Germinal center (tissue), 1 donor: ENCODE measurements around the gene UNCX.
"Not testable (repeated sequence)": the region's sequence is repeated elsewhere in the genome, so short reads cannot be mapped to it uniquely, and the experiment has no call there.

Experiments
- DNase-seq: peaks from one replicate; pipeline ENCODE4 v3.0.0; 2012; ENCODE audit warnings: mixed read lengths, low spot score

Gene UNCX

DNA sequence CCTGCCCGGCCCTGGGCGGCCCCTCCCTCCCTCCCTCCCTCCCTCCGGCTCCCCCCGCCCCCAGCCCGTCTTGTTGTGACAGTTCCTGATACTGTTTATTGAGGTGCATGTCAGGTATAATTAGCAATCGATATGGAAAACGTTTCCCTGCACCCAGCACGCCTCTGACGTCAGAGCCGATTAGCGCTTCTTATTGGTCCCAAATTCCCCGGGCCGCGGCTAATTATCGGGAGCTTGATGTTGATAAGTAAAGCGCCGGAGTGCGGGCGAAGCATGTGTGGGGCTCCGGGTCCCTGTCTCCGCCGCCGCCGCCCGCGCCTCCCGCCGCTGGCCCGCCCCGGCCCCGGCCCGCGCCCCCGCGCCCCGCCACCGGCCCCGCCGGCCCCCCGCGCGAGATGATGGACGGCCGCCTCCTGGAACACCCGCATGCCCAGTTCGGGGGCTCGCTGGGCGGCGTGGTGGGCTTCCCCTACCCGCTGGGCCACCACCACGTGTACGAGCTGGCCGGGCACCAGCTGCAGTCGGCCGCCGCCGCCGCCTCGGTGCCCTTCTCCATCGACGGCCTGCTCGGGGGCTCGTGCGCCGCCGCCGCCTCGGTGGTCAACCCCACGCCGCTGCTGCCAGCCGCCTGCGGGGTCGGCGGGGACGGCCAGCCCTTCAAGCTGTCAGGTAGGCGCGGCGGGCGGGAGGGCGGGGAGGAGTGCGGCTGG, at the start of gene UNCX:
TSS of gene UNCX (plus strand) at position 250 of the 710 bp plus-strand sequence. CDS start at position 396, 146 bp downstream.
- no peak for DNase-seq

DNA sequence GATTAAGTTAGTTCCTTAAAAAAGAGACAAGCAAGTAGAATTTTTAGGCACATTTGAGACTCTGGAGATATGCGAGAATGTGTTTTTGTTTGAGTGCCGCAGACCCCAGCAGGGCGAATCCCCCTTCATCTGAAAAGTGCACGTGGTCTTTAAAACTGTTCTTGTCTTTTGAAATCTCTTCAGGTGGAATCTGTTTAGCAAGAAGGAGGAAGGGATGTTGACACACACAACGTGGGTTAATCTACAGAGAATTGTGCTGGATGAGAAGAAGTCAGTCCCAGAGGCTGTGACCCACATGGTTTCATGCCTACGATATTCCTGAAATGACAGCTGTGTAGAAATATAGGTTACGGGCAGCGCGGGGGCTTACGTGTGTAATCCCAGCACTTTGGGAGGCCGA, 45.5 kb upstream of the UNCX start:
- DNase-seq: no peak

DNA sequence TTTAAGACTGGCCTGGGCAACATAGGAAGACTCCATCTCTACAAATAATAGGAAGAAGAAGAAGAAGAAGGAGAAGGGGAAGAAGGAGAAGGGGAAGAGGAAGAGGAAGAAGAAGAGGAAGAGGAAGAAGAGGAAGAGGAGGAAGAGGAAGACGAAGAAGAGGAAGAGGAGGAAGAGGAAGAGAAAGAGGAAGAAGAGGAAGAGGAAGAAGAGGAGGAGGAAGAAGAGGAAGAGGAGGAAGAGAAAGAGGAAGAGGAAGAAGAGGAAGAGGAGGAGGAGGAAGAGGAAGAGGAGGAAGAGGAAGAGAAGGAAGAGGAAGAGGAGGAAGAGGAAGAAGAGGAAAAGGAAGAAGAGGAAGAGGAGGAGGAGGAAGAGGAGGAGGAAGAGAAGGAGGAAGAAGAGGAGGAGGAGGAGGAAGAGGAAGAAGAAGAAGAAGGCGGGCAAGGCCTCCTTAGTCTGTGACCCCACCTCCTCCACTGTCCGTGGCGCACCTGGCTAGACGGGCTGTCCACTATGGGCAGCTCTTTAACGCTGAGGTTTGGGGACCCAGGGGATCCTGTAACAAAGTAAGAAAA, 43.9 kb upstream of the UNCX start:
- no peak for DNase-seq

DNA sequence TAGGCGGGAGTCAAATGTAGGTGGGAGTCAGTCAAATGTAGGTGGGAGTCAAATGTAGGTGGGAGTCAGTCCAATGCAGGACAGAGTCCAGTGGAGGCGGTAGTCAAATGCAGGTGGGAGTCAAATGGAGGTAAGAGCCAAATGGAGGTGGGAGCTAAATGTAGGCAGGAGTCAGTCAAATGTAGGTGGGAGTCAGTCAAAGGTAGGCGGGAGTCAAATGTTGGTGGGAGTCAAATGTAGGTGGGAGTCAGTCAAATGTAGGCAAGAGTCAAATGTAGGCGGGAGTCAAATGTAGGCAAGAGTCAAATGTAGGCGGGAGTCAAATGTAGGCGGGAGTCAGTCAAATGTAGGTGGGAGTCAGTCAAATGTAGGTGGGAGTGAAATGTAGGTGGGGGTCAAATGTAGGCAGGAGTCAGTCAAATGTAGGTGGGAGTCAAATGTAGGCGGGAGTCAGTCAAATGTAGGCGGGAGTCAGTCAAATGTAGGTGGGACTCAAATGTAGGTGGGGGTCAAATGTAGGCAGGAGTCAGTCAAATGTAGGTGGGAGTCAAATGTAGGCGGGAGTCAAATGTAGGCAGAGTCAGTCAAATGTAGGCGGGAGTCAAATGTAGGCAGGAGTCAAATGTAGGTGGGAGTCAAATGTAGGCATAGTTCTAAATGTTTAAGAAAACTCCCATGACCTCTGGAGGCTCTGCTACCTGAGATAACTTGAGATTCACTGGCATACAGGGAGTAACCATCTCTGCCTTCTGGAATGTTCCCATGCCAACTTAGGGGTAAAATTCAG, 42.5 kb upstream of the UNCX start:
- no peak for DNase-seq

DNA sequence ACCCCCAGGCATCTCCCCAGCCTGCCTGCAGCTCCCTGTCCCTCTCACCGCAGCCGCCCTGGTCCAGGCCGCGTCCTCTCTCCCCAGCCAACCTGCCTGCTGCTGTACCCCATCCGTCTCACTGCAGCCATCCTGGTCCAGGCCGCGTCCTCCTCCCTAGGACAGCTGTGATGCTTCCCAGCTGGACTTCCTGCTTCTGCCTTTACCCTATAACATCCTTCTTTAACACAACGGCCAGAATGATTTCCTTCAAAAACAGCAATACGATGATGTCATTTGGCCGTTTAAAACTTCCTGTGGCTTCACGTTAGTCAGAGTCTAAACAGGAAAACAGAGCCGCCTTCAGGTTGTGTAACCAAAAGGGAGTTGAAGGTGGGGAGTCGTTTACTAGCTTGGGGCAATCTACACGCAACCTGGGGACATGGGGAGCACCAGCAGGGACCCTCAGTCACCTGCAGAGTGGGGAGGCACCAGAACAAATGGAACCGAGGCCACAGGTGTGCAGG, 40.4 kb upstream of the UNCX start:
- DNase-seq: no peak

DNA sequence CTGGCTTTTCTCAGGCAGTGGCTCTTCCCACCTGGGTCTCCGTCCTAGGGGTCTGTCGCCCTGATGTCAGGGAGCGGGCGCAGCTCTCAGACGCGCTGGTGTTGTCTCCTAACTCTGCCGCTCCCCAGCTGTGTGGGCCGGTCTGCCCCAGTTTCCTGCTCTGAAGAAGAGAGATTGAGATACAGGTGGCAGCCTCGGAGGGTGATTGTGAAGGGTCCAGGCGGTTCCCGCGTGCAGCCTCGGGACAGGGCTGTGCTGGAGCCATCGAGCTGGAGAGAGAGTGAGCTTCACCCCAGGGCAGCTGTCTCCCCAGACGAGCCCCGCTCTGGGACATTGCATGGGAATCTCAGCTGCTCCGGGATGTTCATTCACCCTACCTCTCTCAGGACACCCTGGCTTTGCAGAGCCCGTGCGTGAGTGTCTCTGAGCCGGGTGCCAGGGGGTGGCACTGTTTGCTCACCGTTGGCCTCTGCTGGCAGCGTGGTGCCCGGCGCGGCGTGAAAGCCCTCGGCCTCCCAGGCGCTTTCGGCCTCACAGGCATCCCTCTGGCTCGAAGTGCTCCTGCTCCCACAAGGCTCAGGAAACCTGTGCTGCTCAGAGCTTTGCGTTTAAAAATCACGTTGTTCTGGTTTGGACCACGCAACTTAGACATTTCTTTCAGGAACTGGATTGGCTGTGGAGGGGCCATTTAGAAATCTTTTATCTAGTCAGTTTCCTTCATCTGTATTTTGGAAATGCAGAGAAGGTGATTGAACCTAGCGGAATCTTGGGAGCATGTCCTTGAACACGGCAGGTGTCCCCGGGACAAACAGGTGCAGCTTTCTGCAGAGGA, 38.9 kb upstream of the UNCX start:
- DNase-seq: no peak

DNA sequence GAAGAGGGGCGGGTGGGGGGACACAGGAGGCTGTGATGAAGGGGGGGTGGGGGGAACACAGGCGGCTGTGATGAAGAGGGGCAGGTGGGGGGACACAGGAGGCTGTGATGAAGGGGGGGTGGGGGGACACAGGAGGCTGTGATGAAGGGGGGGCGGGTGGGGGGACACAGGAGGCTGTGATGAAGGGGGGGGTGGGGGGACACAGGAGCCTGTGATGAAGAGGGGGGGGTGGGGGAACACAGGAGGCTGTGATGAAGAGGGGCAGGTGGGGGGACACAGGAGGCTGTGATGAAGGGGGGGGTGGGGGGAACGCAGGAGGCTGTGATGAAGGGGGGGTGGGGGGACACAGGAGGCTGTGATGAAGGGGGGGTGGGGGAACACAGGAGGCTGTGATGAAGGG, 36.2 kb upstream of the UNCX start:
- DNase-seq: not testable (repeated sequence)

DNA sequence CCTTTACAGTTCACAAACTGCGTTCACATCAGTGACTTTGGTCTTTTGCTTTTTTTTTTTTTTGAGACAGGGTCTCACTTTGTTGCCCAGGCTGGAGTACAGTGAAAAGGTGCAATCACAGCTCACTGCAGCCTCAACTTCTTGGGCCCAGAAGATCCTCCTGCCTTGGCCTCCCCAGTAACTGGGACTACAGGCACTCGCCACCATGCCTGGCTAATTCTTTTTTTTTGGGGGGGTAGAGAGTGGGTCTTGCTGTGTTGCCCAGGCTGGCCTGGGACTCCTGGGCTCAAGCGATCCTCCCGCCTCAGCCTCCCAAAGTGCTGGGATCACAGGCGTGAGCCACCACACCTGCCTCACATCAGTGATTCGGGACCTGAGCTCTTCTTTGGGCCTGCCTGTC, 35.7 kb upstream of the UNCX start:
- DNase-seq: no peak

DNA sequence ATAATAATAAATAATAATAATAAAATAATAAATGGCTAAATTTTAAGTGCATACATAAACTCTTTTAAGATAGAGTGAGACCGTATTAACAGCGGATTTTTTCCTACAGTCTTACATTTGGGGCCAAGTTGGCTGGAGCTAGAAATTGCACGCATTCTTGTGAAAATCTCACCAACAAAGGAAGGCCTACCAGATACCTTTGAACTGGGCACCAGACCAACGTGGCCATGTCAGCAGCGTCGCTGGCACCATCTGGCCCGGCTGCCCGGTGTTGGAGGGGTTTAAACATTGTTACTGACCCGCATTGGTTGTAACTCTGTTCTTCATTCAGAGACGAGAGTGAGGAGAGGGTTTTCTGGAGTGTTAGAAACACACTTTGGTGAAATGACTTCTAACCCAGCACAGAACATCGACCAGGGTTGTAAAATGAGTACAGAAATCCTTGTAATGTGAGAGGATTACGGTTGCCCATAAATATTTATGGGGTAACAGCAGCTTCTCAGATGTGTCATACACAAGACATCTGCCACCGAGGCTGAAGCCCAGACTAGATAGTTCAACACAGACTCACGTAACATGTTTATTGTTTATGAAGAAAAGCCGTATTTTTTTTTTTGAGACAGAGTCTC, 34.6 kb upstream of the UNCX start:
- no peak for DNase-seq

DNA sequence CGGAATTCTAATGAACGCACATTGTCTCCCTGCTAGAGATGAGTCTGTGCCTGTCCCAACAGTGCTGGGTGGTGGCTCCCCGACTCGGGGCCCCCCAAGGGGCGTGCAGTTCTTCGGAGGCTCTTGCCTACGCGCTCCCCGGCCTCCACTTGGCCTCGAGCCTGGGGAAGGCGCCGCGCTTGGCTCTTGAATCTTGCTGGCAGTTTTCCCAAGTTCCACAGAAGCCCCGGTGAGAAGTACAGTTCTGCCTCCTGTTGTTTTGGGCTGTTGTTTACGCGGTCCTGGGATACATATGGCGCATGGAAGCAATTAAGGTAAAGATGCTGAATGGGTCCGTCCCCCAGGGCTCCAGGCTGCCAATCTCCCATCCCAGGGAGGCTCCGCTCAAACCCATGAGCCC, 32.6 kb upstream of the UNCX start:
- DNase-seq: no peak

DNA sequence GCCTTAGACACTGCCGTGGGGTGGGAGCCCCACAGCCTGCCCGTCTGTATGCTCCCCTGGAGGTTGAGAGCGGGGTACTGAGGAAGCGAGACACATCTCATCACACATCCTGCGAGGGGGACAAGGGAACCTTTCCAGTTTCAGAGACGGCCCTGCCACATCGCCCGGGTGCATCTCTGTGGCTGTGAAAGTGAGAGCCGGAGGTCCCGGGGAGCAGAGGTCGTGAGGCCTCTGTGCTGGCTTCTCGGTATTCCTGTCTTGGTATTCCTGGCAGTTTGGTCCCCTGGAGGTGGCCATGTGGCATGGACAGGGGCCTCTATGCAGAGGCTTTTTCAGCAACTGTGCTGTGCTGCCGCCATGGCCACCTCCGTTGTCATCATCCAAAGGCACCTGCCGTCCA, 30.8 kb upstream of the UNCX start:
- DNase-seq: no peak

DNA sequence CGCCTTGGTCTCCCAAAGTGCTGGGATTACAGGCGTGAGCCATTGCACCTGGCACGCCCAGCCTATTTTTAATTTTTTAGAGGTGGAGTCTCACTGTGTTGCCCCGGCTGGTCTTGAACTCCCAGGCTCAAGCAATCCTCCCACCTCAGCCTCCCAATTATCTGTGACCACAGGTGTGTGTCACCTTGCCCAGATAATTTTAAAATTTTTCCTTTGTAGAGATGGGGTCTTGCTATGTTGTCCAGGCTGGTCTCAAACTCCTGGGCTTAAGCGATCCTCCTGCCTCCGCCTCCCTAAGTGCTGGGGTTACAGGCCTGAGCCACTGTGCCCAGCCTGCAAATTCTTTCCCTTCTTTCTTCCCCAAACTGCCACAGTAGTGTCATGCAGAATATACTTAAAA, 29.8 kb upstream of the UNCX start:
- DNase-seq: not testable (repeated sequence)

DNA sequence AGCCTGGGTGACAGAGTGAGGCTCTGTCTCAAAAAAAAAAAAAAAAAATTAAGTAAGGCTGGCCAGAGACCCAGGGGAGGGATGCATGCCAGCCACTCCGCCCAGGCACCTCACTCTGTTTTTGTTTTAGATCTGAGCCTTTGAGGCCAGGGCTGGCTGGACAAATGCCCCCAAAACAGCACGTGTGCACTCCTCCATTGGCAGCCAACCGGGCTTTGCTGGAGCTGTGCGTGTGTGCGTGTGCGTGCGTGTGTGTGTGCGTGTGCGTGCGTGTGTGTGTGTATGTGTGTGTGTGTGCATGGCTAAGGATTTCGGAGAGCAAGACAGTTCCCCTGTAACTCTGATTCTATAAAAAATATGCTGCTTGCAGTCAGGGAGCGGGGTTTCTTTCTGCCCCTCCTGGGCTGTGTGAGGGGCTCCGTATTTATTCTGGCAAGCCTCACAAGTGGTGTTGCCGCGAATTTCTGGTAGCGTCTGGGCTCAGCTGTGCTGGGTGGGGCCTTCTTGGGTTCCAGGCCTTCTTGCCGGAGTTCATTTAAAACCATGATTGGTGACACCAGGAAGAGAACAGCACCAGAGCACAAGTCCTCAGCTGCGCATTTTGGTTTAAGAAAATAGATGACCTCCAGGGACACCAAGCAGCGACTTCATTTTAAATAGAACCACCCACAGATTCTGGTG, 28.1 kb upstream of the UNCX start:
- DNase-seq: no peak

DNA sequence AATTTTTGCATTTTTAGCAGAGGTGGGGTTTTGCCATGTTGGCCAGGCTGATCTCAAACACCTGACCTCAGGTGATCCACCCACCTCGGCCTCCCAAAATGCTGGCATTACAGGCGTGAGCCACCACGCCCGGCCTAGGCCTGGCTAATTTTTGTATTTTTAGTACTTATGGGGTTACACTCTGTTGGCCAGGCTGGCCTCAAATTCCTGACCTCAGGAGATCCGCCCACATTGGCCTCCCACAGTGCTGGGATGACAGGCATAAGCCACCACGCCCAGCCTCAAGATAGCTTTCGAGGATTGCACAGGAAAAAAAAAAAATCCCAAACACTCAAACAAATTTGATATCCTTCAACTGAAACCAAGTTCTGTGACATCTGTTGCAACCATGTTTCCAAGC, 26.9 kb upstream of the UNCX start:
- DNase-seq: not testable (repeated sequence)

DNA sequence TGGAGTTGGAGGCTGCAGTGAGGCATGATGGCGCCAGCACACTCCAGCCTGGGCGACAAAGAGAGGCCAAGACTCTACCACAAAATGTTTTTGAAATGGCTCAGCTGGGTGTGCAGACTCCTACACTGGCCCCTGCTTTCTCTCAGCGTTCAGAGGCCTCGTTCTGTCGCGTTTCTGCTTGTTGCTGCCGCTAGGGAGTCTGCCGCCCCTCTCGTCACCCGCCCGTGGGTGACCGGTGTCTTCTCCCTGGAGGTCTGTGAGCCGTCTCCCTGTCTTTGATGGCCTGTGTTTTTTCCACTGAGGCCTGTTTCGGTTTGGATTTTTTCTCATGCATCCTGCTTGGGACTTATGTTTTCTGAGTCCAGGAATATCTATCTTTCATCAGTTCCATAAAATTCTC, 23.6 kb upstream of the UNCX start:
- DNase-seq: no peak

DNA sequence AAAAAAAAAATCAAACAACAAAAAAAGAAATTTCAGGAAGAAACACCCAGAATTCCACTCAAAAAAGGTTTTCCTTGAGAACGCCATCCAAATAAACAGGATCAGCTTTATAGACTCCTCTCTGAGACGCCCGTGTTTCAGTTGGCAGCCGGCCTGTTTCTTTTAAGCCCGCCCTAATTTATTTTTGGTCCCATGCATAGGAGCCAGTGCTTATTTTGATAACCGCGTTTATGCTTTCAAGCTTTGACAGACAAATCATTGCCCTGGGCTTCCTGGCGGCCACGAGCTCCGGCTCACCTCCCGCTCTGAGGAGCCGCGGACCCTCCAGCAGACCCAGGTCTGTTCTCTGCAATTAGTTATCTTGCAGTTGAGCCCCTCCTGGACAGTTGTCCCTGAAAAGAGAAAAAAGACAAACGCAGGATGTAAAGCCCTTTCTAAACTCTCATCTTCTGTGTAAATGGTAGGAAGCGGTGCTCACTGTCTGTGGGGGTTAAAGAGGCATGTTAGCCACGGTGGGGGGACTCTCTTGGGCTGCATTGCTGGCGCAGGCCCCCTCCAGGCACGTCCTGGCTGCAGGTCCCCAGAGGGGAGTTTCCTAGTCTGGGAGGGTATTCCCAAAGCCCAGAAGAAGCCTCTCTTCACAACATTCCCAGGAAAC, 22.2 kb upstream of the UNCX start:
- no peak for DNase-seq

DNA sequence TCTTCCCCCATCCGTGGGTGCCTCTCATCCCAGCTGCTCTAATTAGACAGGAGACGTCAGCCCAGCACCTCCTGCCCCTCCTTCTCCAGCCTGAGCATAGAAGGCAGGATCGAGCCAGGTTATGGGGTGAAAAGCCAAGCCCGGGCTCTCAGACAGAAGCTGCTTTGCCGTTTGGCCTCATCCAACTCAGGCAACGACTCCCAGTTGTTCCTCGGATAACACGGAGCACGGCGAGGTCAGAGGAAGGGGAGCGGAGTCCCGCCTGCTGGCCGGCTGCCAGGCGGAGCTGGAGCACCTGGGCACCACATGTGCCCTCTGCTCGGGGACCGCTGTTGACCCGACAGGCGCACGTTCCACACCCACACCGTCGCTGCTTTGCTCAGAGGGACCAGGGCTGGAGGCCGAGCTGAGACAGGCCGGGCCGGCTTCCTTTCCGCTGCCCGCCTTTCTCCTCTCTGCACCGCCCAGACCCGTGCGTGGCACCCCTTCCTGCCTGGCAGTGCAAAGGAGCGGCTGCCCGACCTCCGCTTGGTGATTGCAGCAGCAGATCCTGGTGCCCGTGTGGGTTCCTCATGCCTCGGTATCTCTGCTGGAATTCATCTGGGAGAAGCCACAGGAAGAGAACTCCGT, 21.6 kb upstream of the UNCX start:
- DNase-seq: no peak

DNA sequence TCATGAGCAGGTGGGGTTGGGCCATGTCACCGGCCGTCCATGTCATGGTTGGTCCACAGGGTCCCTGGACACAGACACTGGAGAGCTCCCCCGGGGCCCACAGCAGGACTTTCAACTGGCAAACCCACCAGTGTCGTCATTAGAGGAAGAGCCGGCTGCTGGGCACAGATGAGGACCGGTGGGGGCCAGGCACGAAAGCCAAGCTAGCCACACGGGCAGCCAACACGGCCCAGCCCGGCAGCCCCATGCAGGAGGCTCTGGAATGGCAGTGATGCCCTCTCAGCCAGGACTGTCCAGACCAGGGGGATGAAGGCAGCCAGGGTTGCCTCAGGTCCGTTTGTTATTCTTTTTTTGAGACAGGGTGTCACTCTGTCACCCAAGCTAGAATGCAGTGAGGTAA, 21.1 kb upstream of the UNCX start:
- no peak for DNase-seq

DNA sequence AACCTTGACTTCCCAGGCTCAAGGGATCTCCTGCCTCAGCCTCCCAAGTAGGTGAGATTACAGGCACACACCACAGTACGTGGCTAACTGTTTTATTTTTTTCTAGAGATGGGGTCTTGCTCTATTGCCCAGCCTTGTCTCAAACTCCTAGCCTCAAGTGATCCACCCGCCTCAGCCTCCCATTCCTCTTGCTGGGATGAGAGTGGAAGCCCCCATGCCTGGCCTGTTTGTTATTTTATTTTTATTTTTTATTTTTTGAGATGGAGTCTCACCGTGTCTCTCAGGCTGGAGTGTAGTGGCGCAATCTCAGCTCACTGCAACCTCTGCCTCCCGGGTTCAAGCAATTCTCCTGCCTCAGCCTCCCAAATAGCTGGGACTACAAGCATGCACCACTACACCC, 20.6 kb upstream of the UNCX start:
- not testable (repeated sequence) for DNase-seq

DNA sequence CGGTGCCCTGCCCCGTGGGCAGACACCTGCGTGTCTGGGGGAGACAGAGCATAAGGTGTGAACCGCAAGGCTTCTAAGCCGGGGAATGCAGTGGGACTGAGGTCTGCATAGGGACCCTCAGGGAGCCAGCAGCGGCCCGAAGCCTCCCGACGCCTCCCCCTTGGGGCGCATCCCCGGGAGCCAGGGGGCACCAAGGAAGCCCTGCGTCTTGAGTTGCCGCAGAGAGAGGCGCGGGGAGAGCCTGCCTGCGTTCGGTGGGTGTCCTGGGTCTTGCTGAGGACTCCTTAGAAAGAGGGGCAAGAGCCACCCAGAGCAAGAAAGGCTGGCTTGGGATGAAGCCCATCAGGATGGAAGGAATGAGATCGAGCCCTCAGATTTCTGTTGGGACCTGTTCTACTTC, 18.2 kb upstream of the UNCX start:
- DNase-seq: no peak
